Keratinocyte (primary cell): ENCODE measurements around the gene YEATS4.

ENCODE experiments used
- CTCF ChIP-seq, 3 experiments: IDR thresholded peaks in 1 of 3; conservative IDR thresholded peaks in 1 of 3; optimal IDR thresholded peaks in 1 of 3; 2 replicates in 2 of 3; 3 replicates in 1 of 3; pipeline versions ENCODE3 to v1.5.1; 2011; ENCODE audit warnings: low read length in 3 of 3, mild to moderate bottlenecking in 3 of 3, moderate library complexity in 2 of 3, control low read depth in 1 of 3, inconsistent platforms in 1 of 3; ENCODE audit not compliant: insufficient read depth in 2 of 3; ENCODE audit errors: extremely low read depth in 1 of 3
- EZH2 ChIP-seq: IDR thresholded peaks from one replicate; pipeline ENCODE4 v1.6.1; 2012; ENCODE audit warnings: inconsistent platforms, mild to moderate bottlenecking, low read length, moderate library complexity

GRCh38 chr12:69406217-69406616 is 46.7 kb downstream of the YEATS4 start:
- TF ChIP-seq CTCF (optimal IDR thresholded peaks at IDR 0.05 in 1 of 3, IDR thresholded peaks at IDR 0.05 in 1 of 3, conservative IDR thresholded peaks at IDR 0.05 in 1 of 3; ENCODE audit: extremely low read depth in 1 of 3, insufficient read depth in 2 of 3, low read length in 3 of 3) (no peak), EZH2 (no peak)
